ENCODE data around the gene KCNK7.
A peak's percentile ranks its signal among the peaks of the same experiment; 100 is the strongest.

KCNK7 gene

DNA sequence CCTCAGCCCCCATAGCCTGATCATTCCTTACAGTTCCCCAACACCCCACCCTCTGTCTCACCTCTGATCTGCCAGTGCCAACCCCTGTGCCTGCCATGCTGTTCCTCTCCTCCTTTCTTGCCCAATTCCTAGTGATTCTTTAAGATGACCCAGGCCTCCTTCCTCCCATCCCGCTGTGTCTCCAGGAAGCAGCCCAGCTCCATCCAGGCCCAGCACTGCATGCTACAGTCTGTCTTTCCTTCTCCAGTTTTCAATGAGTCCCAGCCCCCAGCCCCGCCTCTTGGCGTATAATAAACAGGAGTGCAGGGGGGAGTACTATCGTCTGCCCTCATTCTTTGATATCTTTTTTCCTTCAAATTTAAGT, 49.8 kb downstream of the KCNK7 start:
- Histone ChIP-seq H3K36me3 (ENCODE audit: control insufficient read depth in 4 of 4, insufficient read depth in 4 of 4, low read length in 3 of 4) (peaks cover under 1 to 21% (median 13%) of the 10 kb centered on the region in 4 experiments), H3K27ac (ENCODE audit: insufficient read depth in 1 of 2, low read depth in 1 of 2, low read length in 2 of 2, poor library complexity in 1 of 2, severe bottlenecking in 2 of 2) (peak overlapping the region in 1 of 2 experiments; percentile 50), H3K4me3 (ENCODE audit: control insufficient read depth in 1 of 7, extremely low read depth in 1 of 7, insufficient read depth in 4 of 7, low read depth in 2 of 7, low read length in 6 of 7) (peak overlapping the region in 3 of 7 experiments; percentile 19 to 54 (median 47)), H3K9me3 (ENCODE audit: control extremely low read depth in 1 of 5, control insufficient read depth in 4 of 5, insufficient read depth in 2 of 5, low read depth in 1 of 5, low read length in 4 of 5) (no peaks in the 10 kb centered on the region), H3K27me3 (replicated peaks in 2 of 5; ENCODE audit: control insufficient read depth in 4 of 5, insufficient read depth in 5 of 5, low read length in 4 of 5) (no peaks in the 10 kb centered on the region), H3K4me1 (ENCODE audit: control extremely low read depth in 1 of 4, control insufficient read depth in 4 of 4, insufficient read depth in 4 of 4, low read length in 3 of 4) (peaks cover 8 to 50% (median 44%) of the 10 kb centered on the region in 4 experiments)
- ChIA-PET POLR2A (no interaction called here), CTCF (interaction anchor here (1.3 to 21.8 kb wide), 5 partner anchors 9 to 37 kb away, joined by 3 to 262 read pairs (median 4); partner anchors contain the start of genes EHBP1L1, FAM89B, LTBP3 and ZNRD2)
- 22% methylated on average over 4 of the region's 4 CpGs for WGBS (ENCODE audit: insufficient coverage)
- DNase-seq, result no peak
